ENCODE data around the gene HNRNPUL1.

DNA sequence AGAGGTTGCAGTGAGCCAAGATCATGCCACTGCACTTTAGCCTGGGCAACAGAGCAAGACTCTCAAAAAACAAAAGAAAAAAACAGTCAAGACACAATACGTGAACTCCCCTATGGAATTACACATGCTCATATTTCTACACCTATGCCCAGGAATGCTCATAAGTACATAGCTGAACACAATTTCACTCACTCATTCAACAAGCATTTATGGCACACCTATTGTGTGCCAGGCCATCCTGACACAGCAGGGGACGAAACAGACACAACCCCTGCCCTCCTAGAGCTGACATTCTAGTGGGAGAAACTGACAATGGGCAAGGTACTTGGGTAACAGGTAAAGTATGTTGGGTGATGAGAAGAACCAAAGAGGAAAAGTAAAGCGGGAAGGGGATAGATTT is 35.7 kb upstream of the HNRNPUL1 start:
- TF ChIP-seq, protein P1, sequence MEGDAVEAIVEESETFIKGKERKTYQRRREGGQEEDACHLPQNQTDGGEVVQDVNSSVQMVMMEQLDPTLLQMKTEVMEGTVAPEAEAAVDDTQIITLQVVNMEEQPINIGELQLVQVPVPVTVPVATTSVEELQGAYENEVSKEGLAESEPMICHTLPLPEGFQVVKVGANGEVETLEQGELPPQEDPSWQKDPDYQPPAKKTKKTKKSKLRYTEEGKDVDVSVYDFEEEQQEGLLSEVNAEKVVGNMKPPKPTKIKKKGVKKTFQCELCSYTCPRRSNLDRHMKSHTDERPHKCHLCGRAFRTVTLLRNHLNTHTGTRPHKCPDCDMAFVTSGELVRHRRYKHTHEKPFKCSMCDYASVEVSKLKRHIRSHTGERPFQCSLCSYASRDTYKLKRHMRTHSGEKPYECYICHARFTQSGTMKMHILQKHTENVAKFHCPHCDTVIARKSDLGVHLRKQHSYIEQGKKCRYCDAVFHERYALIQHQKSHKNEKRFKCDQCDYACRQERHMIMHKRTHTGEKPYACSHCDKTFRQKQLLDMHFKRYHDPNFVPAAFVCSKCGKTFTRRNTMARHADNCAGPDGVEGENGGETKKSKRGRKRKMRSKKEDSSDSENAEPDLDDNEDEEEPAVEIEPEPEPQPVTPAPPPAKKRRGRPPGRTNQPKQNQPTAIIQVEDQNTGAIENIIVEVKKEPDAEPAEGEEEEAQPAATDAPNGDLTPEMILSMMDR (conservative IDR thresholded peaks at IDR 0.05; ENCODE audit: low read depth, low read length): no peak
- TF ChIP-seq EZH2phosphoT487 (IDR thresholded peaks at IDR 0.05; ENCODE audit: borderline replicate concordance, low read length) (no peak), EZH2 (IDR thresholded peaks at IDR 0.05; ENCODE audit: low read length, unreplicated experiment) (no peak)
